NCI-H446 treated with DMSO at 0.1 percent for 48 hours (cell line): Measurements from ENCODE around the gene SLC2A13.
"Not testable (repeated sequence)": the region's sequence is repeated elsewhere in the genome, so short reads cannot be mapped to it uniquely, and the experiment has no call there.

ENCODE experiments used
- DNase-seq: peaks from one replicate; lab custom pipeline; 2025; lab: John Stamatoyannopoulos, UW

The SLC2A13 gene

DNA sequence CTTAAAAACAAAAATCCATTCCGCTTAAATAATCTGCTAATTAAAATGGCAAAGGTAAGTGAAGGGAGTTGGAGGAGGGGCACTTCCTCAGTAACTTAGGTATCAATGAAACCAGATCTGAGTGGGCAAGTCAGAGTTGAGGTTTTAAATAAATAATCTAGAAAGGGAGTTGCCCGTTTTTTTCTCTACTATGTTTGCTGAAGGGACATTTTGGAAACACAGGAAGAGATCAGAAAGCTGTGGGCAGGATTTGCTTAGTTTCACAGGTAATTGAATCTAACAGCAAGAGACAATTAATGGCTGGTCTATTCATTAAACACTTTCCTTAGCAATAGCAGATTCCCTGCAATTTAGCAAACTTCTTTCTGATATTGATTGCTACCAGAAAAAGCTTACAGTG lies 300.2 kb downstream of the SLC2A13 start:
- no peak for DNase-seq

DNA sequence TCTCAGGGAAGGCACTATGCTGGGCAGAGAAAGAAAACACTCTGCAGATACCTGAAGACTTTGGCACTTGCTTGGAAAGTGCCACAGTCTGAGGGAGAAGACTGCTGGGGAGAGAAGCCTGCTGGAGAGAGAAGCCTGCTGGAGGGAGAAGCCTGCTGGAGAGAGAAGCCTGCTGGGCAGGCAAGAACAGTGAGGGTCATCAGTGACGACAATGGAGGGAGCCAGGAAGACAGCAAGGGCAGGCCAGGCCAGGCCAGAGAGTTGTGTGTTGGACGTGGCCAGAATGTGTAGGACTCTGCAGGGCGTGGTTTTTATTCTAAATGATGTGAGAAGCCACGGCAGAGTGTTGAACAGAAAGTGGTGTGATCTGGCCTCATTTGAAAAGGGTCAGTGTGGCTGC lies 301.0 kb downstream of the SLC2A13 start:
- no peak for DNase-seq

DNA sequence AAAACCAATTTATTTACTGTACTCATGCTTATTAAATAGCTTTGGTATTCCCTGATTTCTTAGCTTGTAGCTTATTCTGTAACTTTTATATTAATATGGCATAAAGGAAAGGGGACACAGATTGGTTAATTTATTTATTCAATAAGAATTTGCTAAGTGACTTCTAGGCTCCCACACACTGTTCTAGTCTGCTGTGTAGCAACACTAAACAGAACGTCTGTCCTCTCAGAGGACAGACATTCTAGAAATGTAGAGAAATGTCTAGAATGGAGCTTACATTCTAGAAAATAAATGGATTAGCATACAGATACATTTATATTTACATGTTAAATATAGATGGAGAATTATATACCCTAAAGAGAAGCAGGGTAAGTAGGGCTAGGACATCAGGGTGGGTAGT lies 301.4 kb downstream of the SLC2A13 start:
- no peak for DNase-seq

DNA sequence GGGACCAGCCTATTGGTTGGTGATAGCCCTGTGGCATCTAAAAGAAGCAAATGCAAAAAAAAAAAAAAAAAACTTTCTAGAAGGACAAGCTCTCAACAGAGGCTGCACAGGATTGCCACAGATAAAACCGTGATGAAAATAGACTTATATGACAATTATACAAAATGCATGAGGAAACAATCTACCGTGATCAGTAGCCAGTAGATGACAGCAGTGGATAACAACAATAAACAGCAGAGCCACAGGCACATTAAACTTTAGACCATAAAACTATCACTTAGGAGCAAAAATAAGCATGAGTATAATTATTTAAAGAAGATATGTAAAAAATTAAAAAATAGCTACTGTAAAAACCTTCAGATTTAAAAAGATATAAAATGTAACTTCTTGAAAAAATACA lies 302.7 kb downstream of the SLC2A13 start:
- DNase-seq, result no peak

DNA sequence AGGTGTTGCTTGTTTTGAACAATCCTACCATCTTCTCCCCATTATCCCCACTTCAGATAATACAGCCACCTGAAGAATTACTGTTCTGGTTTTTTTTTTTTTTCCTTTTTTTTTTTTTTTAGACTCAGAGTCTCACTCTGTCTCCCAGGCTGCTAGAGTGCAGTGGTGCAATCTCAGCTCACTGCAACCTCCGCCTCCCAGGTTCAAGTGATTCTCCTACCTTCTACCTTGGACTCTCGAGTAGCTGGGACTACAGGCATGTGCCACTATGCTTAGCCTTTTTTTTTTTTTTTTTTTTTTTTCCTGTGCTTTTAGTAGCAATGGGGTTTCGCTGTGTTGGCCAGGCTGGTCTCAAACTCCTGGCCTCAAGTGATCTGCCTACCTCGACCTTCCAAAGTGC lies 306.9 kb downstream of the SLC2A13 start:
- DNase-seq, result no peak

DNA sequence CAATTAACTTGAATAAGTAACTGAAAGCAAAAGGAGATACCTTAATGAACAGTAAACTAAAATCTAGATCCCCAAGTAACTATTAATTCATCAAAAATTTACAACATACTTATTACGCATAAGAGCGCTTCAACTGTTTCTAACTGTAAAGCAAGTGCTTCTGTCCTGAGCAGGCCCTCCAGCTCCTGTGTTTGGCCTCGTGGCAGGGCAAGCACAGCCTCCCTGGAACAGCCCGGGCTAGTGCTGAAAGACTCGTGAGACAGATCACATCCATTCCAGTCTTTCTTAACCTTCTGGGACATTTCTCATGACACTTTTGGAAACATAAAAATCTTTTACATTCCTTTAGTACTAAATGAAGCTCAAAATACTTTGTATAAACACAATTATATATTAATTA lies 307.5 kb downstream of the SLC2A13 start:
- DNase-seq, result no peak

DNA sequence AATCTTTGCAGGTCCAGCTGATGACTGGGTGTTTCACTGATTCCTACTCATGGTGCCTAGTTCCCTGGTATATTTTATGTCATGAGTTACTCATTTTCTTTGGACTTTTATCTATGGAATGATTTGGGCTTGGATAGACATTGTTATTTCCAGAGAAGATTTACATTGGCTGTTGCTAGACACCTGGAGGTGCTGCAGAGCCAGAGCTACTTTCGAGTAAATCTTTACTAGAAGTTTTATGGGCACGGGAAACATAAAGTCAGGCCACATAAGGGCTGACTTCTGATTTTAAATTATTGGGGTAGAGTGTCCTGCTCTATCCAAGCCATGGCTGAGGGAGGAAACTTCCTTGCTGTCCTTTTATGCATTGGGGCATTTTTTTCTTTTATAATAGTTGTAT lies 310.4 kb downstream of the SLC2A13 start:
- DNase-seq, result no peak

DNA sequence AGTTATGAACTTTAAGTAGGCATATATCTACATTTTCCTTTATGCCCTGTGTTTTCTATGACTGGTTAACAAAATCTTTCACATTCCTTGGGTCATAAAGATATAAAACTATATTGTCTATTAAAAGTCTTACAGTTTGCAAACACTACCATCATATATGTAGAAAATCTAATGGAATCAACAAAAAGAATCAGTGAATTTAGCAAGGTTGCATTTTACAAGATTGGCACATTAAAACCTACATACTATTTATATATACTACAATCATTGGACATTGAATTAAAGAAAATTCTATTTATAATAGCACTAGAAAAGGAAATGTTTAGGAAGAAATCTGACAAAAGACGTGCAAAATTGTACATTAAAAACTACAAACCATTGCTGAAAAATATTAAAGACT lies 312.9 kb downstream of the SLC2A13 start:
- DNase-seq, result no peak

DNA sequence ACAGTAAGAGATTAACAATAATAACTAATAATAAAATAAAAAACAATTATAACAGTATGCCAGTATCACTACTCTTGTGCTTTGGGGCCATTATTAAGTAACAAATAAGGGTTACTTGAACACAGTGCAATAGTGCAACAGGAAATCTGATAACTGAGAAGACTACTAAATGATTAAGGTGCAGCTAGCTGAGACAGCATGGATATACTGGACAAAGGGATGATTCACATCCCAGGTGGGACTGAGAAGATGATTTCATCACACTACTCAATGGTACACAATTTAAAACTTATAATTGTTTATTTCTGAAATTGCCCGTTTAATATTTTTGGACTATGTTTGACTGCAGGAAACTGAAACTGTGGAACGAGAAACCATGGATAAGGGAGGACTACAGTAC lies 317.6 kb downstream of the SLC2A13 start:
- no peak for DNase-seq

DNA sequence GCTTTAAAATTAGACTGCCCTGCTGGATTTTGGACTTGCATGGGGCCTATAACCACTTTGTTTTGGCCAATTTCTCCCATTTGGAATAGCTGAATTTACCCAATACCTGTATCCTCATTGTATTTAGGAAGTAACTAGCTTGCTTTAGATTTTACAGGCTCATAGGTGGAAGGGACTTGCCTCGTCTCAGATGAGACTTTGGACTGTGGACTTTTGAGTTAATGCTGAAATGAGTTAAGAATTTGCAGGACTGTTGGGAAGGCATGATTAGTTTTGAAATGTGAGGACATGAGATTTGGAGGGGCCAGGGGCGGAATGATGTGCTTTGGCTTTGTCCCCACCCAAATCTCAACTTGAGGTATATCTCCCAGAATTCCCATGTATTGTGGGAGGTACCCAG lies 320.1 kb downstream of the SLC2A13 start:
- not testable (repeated sequence) for DNase-seq

DNA sequence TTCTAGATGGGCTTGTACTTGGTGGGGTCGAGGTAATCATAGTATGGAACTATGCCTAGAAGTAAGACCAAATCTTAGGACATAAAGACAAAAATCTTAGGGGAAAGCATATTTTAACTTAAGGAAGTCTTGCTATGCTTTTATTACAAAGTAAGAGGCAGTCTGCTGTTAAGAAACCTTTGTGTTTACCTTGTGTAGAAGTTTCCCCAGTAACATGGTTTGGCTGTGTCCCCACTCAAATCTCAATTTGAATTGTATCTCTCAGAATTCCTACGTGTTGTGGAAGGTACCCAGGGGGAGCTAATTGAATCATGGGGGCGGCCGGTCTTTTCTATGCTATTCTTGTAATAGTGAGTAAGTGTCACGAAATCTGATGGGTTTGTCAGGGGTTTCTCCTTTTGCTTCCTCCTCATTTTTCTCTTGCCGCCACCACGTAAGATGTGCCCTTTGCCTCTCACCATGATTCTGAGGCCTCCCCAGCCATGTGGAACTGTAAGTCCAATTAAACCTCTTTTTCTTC lies 323.8 kb downstream of the SLC2A13 start:
- DNase-seq, result no peak

DNA sequence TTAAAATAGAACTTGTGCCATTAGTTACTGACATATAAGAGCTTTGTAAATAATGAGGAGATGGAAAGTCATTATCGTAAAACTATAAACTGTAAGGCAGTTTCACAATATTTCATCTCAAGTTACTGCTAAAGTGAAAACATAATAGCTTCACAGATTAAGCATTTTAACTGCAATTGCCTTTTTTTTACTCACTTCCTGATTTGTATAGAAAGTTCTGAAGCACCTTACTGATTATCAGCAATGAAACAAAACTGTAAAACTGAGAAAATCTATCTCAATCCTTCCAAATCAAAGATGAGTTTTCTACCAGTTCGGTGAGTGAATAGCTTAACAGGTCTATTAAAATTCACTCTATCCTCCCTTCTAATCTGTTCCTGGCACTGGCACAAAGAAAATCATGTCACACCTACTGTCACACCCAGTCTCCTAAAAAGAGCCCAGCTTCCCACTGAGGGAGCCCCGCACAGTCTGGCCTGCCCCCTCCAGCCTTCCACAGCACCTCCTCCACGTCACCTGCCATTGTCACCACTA lies 324.9 kb downstream of the SLC2A13 start:
- no peak for DNase-seq

DNA sequence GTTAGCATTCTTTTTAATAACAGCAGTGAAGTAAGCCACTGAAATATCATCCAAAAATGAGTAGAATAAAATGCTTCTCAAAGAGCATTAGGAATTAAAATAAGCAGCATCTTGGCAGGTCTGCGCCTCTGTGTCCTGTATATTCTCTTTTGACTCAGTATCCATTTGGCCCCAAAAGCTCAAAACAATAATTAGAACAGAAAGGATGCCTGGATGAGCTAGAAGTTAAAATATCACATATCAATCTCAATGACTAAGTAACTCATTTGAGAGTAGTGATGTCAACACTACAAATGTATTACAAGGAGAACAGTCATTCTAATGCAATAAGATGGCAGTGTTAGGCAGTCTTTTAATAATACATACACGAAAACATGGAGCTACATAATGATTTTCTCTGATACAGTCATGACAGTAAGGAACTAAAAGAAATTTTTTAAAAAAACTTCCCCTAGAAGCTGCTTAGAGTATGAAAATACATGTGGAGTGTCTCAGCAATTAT lies 325.4 kb downstream of the SLC2A13 start:
- no peak for DNase-seq

DNA sequence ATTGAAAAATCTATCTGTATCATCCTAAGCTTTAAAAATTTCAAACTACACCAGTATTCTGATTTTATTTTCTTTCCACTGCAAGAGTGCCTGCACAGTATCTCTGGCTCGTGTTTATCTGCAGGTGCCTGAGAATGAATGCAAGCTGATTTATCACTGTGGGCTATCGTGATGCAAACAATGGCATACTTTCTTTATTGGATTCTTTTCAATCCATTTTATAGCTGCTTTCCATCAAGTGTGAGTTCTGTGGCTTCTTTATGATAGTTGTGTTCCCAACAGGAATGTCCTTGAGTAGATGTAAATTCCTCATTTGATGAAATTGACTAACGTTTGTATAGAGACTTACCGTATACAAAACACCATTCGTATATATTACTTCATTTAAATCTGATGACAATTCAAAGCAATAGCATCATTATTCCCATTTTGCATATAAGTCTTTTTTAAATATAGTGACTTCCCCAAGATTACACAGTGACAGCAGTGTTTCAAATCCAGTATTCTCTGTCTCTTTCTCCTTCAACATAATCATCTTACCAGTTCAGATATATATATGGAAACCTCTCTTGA lies 326.0 kb downstream of the SLC2A13 start:
- DNase-seq, result no peak

DNA sequence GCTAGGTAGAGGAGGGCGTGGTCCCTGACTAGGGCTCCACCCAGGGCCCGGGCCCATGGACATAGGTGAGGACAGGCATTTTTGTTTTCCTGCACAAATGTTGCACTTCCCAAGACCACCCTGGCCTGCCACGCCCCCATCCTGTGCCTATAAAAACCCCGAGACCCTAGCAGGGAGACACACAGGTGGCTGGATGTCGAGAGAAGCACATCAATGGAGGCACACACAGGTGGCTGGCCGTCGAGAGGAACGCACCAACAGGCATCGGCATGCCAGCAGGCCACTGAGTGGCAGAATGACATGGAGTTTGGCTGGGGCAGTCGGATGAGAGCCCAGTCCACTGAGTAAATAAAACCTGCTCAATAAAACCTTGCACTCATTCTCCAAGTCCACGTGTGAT lies 328.4 kb downstream of the SLC2A13 start:
- no peak for DNase-seq

DNA sequence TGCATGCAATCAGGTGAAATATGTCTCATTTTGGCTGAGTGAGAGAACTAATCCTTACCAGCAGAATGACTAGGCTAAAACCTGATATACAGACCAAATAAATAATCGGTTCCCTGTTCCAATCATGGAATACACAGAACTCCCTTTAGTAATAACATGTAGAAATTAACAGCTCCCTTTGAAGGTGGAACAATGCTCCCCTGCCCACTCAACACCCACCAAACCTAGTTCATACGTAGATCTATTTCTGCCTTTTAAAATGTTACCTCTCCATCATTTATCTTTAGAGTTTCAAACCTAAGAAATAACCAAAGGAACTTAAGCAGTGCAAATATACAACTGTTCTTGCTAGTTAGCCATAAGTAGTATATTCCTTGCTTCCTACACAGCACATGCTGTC lies 332.6 kb downstream of the SLC2A13 start:
- no peak for DNase-seq

DNA sequence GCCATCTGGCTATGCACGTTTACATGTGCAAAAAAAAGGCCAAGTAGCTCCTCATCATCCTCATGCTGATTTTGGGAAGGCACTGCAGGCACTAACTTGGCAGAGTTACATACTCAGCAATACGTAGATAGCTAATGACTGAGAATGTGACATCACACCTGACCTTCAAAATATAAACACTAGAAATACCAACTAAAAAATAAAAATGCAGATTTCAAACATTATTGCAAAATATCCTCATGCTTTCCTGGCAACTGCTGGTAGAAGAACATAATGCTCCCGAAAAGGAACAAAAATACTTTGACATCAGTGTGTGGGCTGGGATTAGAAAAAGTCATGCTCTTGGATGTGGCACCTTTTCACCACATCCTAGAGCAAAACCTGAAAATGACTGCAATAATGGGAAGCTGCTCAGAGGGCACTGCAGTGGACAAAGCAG lies 333.0 kb downstream of the SLC2A13 start:
- DNase-seq, result no peak

DNA sequence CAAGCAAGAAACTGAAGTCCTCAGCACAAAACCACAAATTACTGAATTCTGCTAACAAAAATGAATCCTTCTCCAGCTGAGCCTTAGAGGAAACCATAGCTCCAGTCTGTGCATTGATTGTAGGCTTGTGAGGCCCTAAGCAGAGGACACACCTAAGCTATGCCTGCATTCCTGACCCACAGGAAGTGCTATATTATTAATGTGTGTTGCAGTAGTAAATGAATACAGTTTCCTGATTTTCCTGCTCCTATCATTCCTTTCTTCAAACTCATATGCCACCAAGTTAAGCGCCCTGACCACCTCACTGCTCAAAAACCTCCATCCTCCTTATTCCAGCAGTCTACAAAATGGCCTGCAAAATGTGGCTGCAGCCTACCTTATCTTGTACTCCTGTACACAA lies 334.4 kb downstream of the SLC2A13 start:
- DNase-seq, result no peak

DNA sequence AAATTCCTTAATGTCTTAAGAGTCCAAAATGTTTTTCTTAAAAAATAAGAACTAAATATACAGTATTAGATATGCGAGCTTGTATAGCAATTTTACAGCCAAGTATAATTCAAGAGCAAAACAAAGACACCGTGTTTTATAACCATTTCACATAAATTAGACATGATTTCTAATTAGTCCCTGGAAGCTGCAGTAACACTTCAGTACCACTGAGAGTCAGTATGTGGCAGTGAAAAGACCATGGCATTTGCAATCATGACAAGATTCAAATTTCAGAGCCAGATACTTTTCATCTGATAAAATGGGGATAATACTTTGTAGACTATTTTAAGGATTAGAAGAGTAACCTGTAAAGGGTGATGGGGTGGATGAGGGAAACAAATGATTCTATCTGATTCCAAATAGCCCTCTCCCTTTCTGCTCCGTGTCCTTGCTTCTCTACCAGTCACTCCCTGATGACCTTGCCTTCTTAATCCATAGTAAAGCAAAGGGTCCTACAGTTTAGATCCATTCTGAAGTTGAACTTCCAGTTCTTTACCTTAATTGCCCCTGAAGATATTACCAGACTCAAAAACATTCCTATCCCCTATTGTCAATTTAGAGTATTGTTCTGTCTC lies 340.8 kb downstream of the SLC2A13 start:
- DNase-seq, result peak; percentile 50

DNA sequence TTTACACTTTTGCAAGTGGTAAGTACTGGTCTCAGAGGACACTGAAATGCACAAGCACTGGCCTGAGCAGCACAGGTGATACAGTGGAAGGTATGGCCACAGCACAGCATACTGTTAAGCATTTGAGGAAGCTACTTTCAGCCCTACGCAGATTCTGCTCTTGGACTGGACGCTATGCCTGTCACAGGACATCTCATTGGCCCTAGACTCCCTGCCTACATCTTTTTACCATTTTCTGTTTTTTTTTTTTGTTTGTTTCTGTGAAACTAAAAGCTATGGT lies 342.1 kb downstream of the SLC2A13 start:
- no peak for DNase-seq

DNA sequence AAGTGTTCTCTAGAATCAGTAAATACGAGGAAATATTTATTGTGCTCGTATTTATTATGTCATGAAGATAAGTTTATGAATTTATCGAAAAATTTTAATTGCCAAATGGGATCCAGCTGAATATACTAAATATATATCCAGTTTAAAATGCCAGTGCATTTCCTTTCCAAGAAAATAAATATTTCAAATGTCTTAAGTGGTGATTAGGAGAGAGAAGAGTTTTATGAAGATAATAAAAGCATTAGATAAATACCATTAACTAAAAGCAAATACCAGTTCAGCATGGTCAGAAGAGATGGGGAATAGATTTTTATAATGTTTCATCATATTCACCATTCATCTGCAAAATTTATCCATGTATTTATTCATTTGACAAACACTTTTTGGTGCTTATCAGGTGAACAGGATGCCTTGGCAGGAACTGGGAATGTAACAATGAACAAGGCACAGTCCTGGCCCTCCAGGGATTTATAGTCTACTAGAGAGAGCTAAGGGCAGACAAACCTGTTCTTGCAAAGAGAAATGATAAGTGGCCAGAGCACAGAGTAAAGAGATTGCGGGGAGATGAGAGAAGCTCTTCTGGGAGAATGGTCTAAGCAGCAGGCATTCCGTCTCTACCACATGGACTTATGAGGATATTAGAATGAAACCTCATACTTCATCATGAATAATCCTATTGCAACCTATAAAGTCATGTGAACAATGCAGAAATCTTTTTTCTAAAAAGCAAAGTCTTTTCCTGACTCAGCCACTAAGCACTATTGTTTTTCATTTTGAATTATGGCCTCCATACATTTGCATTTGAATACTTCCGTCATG lies 342.6 kb downstream of the SLC2A13 start:
- DNase-seq, result no peak

DNA sequence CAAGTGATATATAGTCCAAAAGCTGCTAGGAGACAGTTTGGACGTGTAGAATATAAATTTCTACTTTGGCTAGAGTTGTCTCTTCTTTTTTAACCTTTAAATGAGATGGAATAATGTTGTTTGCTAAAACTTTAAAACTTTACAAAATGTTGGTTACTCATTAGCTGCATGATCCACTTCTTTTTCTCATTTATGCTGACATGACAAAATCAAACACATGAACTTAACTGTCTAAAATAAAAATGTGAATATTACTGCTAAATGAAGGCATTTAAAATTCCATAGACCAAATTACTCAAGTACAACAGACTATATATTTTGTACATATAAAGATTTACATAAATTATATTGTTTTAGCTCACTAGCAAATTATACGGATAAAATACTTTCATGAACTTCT lies 350.4 kb downstream of the SLC2A13 start:
- DNase-seq, result no peak
